MM.1S (cell line): ENCODE measurements around the gene PTPN2.

Experiments
- CTCF ChIP-seq: fragments of 300-600 bp; sonication (generic); IDR thresholded peaks from 2 replicates; pipeline ENCODE4 v1.5.1; 2016; ENCODE audit warnings: antibody characterized with exemption, low read length, mixed read lengths
- EZH2 ChIP-seq: fragments of 300-600 bp; sonication (generic); optimal IDR thresholded peaks from 2 replicates; pipeline ENCODE3; 2017; ENCODE audit warnings: low read depth, mild to moderate bottlenecking, antibody characterized with exemption, low read length, mixed read lengths
- EZH2phosphoT487 ChIP-seq: fragments of 300-600 bp; sonication (generic); IDR thresholded peaks from 2 replicates; pipeline ENCODE4 v1.6.1; 2018; ENCODE audit warnings: antibody characterized with exemption, low read length

- TF ChIP-seq CTCF (no peak), EZH2 (no peak), EZH2phosphoT487 (no peak)
Observed at GRCh38 chr18:12883684-12884405, at the start of gene PTPN2.
